Activated CD4-positive, alpha-beta memory T cell treated with anti-CD3 and anti-CD28 coated beads, Interleukin-2, amount 10 ng/mL, durations not matched to agents 7 days and 5 days (primary cell): Measurements from ENCODE around the gene DOK7. TPM values are rescaled to one million over a fixed set of nuclear protein-coding genes. Genes with fewer than 3 reads are reported as not detected.

Source experiments
- CTCF ChIA-PET: fragments of 350-600 bp; sonication (Branson Sonifier 250); formaldehyde crosslinking; loops from one replicate; lab custom pipeline; 2021; ENCODE audit warnings: antibody characterized with exemption, inconsistent platforms; lab: Charles Lee
- POLR2A ChIA-PET: fragments of 350-600 bp; sonication (Branson Sonifier 250); formaldehyde crosslinking; loops from one replicate; lab custom pipeline; 2021; ENCODE audit warnings: antibody characterized with exemption; lab: Charles Lee
- DNase-seq: peaks from one replicate; pipeline ENCODE4 v3.0.0-alpha.2; 2020
- H3K27ac Mint-ChIP-seq: one replicate; pipeline ENCODE4 v1.8.0; 2021; ENCODE audit warnings: mild to moderate bottlenecking, mixed read lengths
- H3K27me3 Mint-ChIP-seq: one replicate; pipeline ENCODE4 v1.8.0; 2021; ENCODE audit warnings: mixed read lengths
- H3K36me3 Mint-ChIP-seq: one replicate; pipeline ENCODE4 v1.8.0; 2021; ENCODE audit warnings: low read depth, mixed read lengths
- H3K4me1 Mint-ChIP-seq: one replicate; pipeline ENCODE4 v1.8.0; 2021; ENCODE audit warnings: mixed read lengths
- H3K4me3 Mint-ChIP-seq: one replicate; pipeline ENCODE4 v1.8.0; 2021; ENCODE audit warnings: mild to moderate bottlenecking, mixed read lengths
- H3K9me3 Mint-ChIP-seq: one replicate; pipeline ENCODE4 v1.8.0; 2021; ENCODE audit warnings: mixed read lengths
- total RNA-seq, 2 experiments: library from RNA; stranded (reverse); gene quantifications; one replicate each; pipeline ENCODE4 v1.2.3, GENCODE V29; 2021

DOK7 gene
- total RNA-seq, 2 experiments from 2014 or later, result not detected

GRCh38 chr4:3473181-3473950 lies 10.3 kb downstream of the DOK7 start:
- ChIA-PET CTCF (no interaction called here), POLR2A (no interaction called here)
- H3K27me3 Mint-ChIP-seq, result no peaks in the 10 kb centered on the region

GRCh38 chr4:3473996-3474765 lies 11.1 kb downstream of the DOK7 start:
- DNase-seq, result no peak
- no peak overlapping the region for H3K4me3 Mint-ChIP-seq
- POLR2A ChIA-PET, result no interaction called here
- H3K36me3 Mint-ChIP-seq, result no peaks in the 10 kb centered on the region
- CTCF ChIA-PET, result no interaction called here
- no peaks in the 10 kb centered on the region for H3K4me1 Mint-ChIP-seq
- no peaks in the 10 kb centered on the region for H3K27me3 Mint-ChIP-seq
- no peak overlapping the region for H3K27ac Mint-ChIP-seq
- no peaks in the 10 kb centered on the region for H3K9me3 Mint-ChIP-seq

More at GRCh38 chr4:3473181-3473950, 10.3 kb downstream of the DOK7 start:
- Mint-ChIP-seq H3K4me3 (no peak overlapping the region), H3K36me3 (no peaks in the 10 kb centered on the region), H3K4me1 (no peaks in the 10 kb centered on the region), H3K27ac (no peak overlapping the region), H3K9me3 (no peaks in the 10 kb centered on the region)
- no peak for DNase-seq

- ChIA-PET CTCF (no interaction called here), POLR2A (no interaction called here)
- no peaks in the 10 kb centered on the region for H3K27me3 Mint-ChIP-seq
- no peak overlapping the region for H3K27ac Mint-ChIP-seq
- no peaks in the 10 kb centered on the region for H3K36me3 Mint-ChIP-seq
- H3K4me1 Mint-ChIP-seq, result no peaks in the 10 kb centered on the region
- H3K9me3 Mint-ChIP-seq, result no peaks in the 10 kb centered on the region
- DNase-seq, result no peak
- H3K4me3 Mint-ChIP-seq, result no peak overlapping the region
Observed at GRCh38 chr4:3475041-3475712, 12.1 kb downstream of the DOK7 start.

- no peak overlapping the region for H3K27ac Mint-ChIP-seq
- POLR2A ChIA-PET, result no interaction called here
Observed at GRCh38 chr4:3475713-3476260, 12.7 kb downstream of the DOK7 start.

GRCh38 chr4:3476341-3476747 lies 13.2 kb downstream of the DOK7 start:
- no peak for DNase-seq
- no peak overlapping the region for H3K27ac Mint-ChIP-seq
- H3K27me3 Mint-ChIP-seq, result peaks cover 6% of the 10 kb centered on the region
- ChIA-PET POLR2A (no interaction called here), CTCF (no interaction called here)
- H3K4me1 Mint-ChIP-seq, result no peaks in the 10 kb centered on the region
- H3K4me3 Mint-ChIP-seq, result no peak overlapping the region
- H3K9me3 Mint-ChIP-seq, result no peaks in the 10 kb centered on the region
- no peaks in the 10 kb centered on the region for H3K36me3 Mint-ChIP-seq

More at GRCh38 chr4:3475713-3476260, 12.7 kb downstream of the DOK7 start:
- CTCF ChIA-PET, result no interaction called here
- no peak for DNase-seq
- peaks cover 3% of the 10 kb centered on the region for H3K27me3 Mint-ChIP-seq
- H3K4me1 Mint-ChIP-seq, result no peaks in the 10 kb centered on the region
- H3K9me3 Mint-ChIP-seq, result no peaks in the 10 kb centered on the region
- H3K4me3 Mint-ChIP-seq, result no peak overlapping the region
- H3K36me3 Mint-ChIP-seq, result no peaks in the 10 kb centered on the region

GRCh38 chr4:3476936-3477749 lies 14.0 kb downstream of the DOK7 start:
- Mint-ChIP-seq H3K4me1 (no peaks in the 10 kb centered on the region), H3K27ac (no peak overlapping the region), H3K27me3 (peaks cover 10% of the 10 kb centered on the region), H3K36me3 (no peaks in the 10 kb centered on the region), H3K4me3 (no peak overlapping the region), H3K9me3 (no peaks in the 10 kb centered on the region)
- POLR2A ChIA-PET, result no interaction called here
- no peak for DNase-seq
- CTCF ChIA-PET, result no interaction called here

- H3K27ac Mint-ChIP-seq, result no peak overlapping the region
- no peaks in the 10 kb centered on the region for H3K9me3 Mint-ChIP-seq
- H3K27me3 Mint-ChIP-seq, result peaks cover 10% of the 10 kb centered on the region
- POLR2A ChIA-PET, result no interaction called here
- CTCF ChIA-PET, result no interaction called here
- H3K4me3 Mint-ChIP-seq, result no peak overlapping the region
- no peak for DNase-seq
- no peaks in the 10 kb centered on the region for H3K36me3 Mint-ChIP-seq
- H3K4me1 Mint-ChIP-seq, result no peaks in the 10 kb centered on the region
Observed at GRCh38 chr4:3477750-3478430, 14.8 kb downstream of the DOK7 start.

- Mint-ChIP-seq H3K4me1 (no peaks in the 10 kb centered on the region), H3K4me3 (no peak overlapping the region), H3K27ac (no peak overlapping the region), H3K36me3 (no peaks in the 10 kb centered on the region), H3K9me3 (no peaks in the 10 kb centered on the region), H3K27me3 (peaks cover 10% of the 10 kb centered on the region)
- POLR2A ChIA-PET, result no interaction called here
- CTCF ChIA-PET, result no interaction called here
- DNase-seq, result no peak
Observed at GRCh38 chr4:3478446-3479357, 15.6 kb downstream of the DOK7 start.

GRCh38 chr4:3479358-3480101 lies 16.4 kb downstream of the DOK7 start:
- POLR2A ChIA-PET, result interaction anchor here (1.3 kb wide), 1 partner anchor 15 kb away, joined by 4 read pairs; no protein-coding TSS in a partner anchor
- H3K27me3 Mint-ChIP-seq, result peaks cover 10% of the 10 kb centered on the region
- no peak overlapping the region for H3K4me3 Mint-ChIP-seq
- no peaks in the 10 kb centered on the region for H3K9me3 Mint-ChIP-seq
- no peaks in the 10 kb centered on the region for H3K4me1 Mint-ChIP-seq
- H3K27ac Mint-ChIP-seq, result no peak overlapping the region
- CTCF ChIA-PET, result interaction anchor here (0.8 to 2.5 kb wide), 10 partner anchors 8 to 372 kb away, joined by 3 to 9 read pairs (median 4); no protein-coding TSS in a partner anchor
- H3K36me3 Mint-ChIP-seq, result no peaks in the 10 kb centered on the region
- DNase-seq, result no peak

GRCh38 chr4:3480528-3481112 lies 17.5 kb downstream of the DOK7 start:
- Mint-ChIP-seq H3K27ac (no peak overlapping the region), H3K9me3 (no peaks in the 10 kb centered on the region), H3K4me3 (no peak overlapping the region), H3K36me3 (no peaks in the 10 kb centered on the region), H3K27me3 (peaks cover 10% of the 10 kb centered on the region), H3K4me1 (no peaks in the 10 kb centered on the region)
- CTCF ChIA-PET, result interaction anchor here (0.6 to 2.5 kb wide), 23 partner anchors 9 to 400 kb away, joined by 3 to 10 read pairs (median 4); no protein-coding TSS in a partner anchor
- POLR2A ChIA-PET, result interaction anchor here (1.3 kb wide), 1 partner anchor 14 kb away, joined by 4 read pairs; no protein-coding TSS in a partner anchor
- peak; percentile 77 for DNase-seq
